NCI-H128 (cell line): ENCODE results near the gene THSD4.

ENCODE experiments used
- DNase-seq: peaks from one replicate; lab custom pipeline; 2025; ENCODE audit not compliant: unreplicated experiment; lab: John Stamatoyannopoulos, UW

The THSD4 gene

GRCh38 chr15:71566226-71566625 is 451.0 kb downstream of the THSD4 start:
- DNase-seq: no peak

- no peak for DNase-seq
These were observed 451.9 kb downstream of the THSD4 start for GRCh38 chr15:71567173-71567572.

- no peak for DNase-seq
These were observed 453.0 kb downstream of the THSD4 start for GRCh38 chr15:71568227-71568626.

GRCh38 chr15:71570736-71571135 is 455.5 kb downstream of the THSD4 start:
- no peak for DNase-seq

GRCh38 chr15:71571641-71572040 is 456.4 kb downstream of the THSD4 start:
- no peak for DNase-seq

GRCh38 chr15:71572452-71573053 is 457.3 kb downstream of the THSD4 start:
- DNase-seq: no peak

GRCh38 chr15:71573599-71573998 is 458.3 kb downstream of the THSD4 start:
- no peak for DNase-seq

- DNase-seq: no peak
These were observed 460.3 kb downstream of the THSD4 start for GRCh38 chr15:71575474-71576045.

GRCh38 chr15:71577071-71577470 is 461.8 kb downstream of the THSD4 start:
- no peak for DNase-seq

GRCh38 chr15:71581398-71581930 is 466.2 kb downstream of the THSD4 start:
- DNase-seq: no peak

GRCh38 chr15:71585159-71585558 is 469.9 kb downstream of the THSD4 start:
- no peak for DNase-seq

- no peak for DNase-seq
These were observed 471.2 kb downstream of the THSD4 start for GRCh38 chr15:71586463-71586862.

- DNase-seq: no peak
These were observed 473.5 kb downstream of the THSD4 start for GRCh38 chr15:71588746-71589145.

- no peak for DNase-seq
These were observed 475.8 kb downstream of the THSD4 start for GRCh38 chr15:71591057-71591456.

- DNase-seq: no peak
These were observed 476.9 kb downstream of the THSD4 start for GRCh38 chr15:71592203-71592602.

GRCh38 chr15:71595846-71596553 is 480.7 kb downstream of the THSD4 start:
- DNase-seq: no peak

GRCh38 chr15:71596672-71597071 is 481.4 kb downstream of the THSD4 start:
- DNase-seq: no peak

GRCh38 chr15:71597126-71597525 is 481.9 kb downstream of the THSD4 start:
- DNase-seq: no peak

GRCh38 chr15:71597637-71598036 is 482.4 kb downstream of the THSD4 start:
- DNase-seq: no peak

- DNase-seq: no peak
These were observed 483.5 kb downstream of the THSD4 start for GRCh38 chr15:71598741-71599140.

GRCh38 chr15:71599418-71600151 is 484.3 kb downstream of the THSD4 start:
- no peak for DNase-seq

GRCh38 chr15:71600237-71600636 is 485.0 kb downstream of the THSD4 start:
- no peak for DNase-seq
